Nephron progenitor cell (in vitro differentiated cells): ENCODE measurements around the gene RCN1.

Experiments used
- DNase-seq: peaks from one replicate; pipeline ENCODE4 v3.0.0; 2021
- H3K27ac Mint-ChIP-seq: 2 replicates; pipeline ENCODE4 v1.8.0; 2021; ENCODE audit warnings: mild to moderate bottlenecking, moderate library complexity, mixed read lengths
- H3K27me3 Mint-ChIP-seq: 2 replicates; pipeline ENCODE4 v1.8.0; 2021; ENCODE audit warnings: mild to moderate bottlenecking, low read depth, mixed read lengths; ENCODE audit not compliant: poor library complexity
- H3K36me3 Mint-ChIP-seq: 2 replicates; pipeline ENCODE4 v1.8.0; 2021; ENCODE audit warnings: low read depth, mixed read lengths
- H3K4me1 Mint-ChIP-seq: 2 replicates; pipeline ENCODE4 v1.8.0; 2021; ENCODE audit warnings: mixed read lengths
- H3K4me3 Mint-ChIP-seq: 2 replicates; pipeline ENCODE4 v1.8.0; 2021; ENCODE audit warnings: mild to moderate bottlenecking, moderate library complexity, mixed read lengths
- H3K9me3 Mint-ChIP-seq: 2 replicates; pipeline ENCODE4 v1.8.0; 2021; ENCODE audit warnings: mild to moderate bottlenecking, moderate library complexity, mixed read lengths
- CTCF ChIP-seq: fragments of 200-600 bp; sonication (generic); IDR thresholded peaks from 2 replicates; pipeline ENCODE4 v1.5.0; 2021; ENCODE audit warnings: antibody characterized with exemption

The RCN1 gene

GRCh38 chr11:32081129-32081641, 9.7 kb upstream of the RCN1 start:
- peak; percentile 6 for DNase-seq
- Mint-ChIP-seq H3K27me3 (peaks cover 34% of the 10 kb centered on the region), H3K4me3 (peak overlapping the region; percentile 12), H3K4me1 (peaks cover 50% of the 10 kb centered on the region), H3K27ac (peak overlapping the region; percentile 78), H3K9me3 (peaks cover 8% of the 10 kb centered on the region), H3K36me3 (peaks cover 8% of the 10 kb centered on the region)
- no peak for TF ChIP-seq CTCF

- H3K27ac Mint-ChIP-seq, result no peak overlapping the region
- TF ChIP-seq CTCF, result no peak
- peaks cover 50% of the 10 kb centered on the region for H3K4me1 Mint-ChIP-seq
- peaks cover 35% of the 10 kb centered on the region for H3K27me3 Mint-ChIP-seq
- peaks cover 8% of the 10 kb centered on the region for H3K36me3 Mint-ChIP-seq
- no peak overlapping the region for H3K4me3 Mint-ChIP-seq
- no peak for DNase-seq
- peaks cover 8% of the 10 kb centered on the region for H3K9me3 Mint-ChIP-seq
Observed at GRCh38 chr11:32081901-32082300, 9.0 kb upstream of the RCN1 start.

GRCh38 chr11:32082346-32082986, 8.4 kb upstream of the RCN1 start:
- Mint-ChIP-seq H3K36me3 (peaks cover 8% of the 10 kb centered on the region), H3K4me1 (peaks cover 50% of the 10 kb centered on the region), H3K9me3 (peaks cover 8% of the 10 kb centered on the region), H3K27me3 (peaks cover 30% of the 10 kb centered on the region), H3K4me3 (no peak overlapping the region), H3K27ac (no peak overlapping the region)
- TF ChIP-seq CTCF, result no peak
- no peak for DNase-seq

GRCh38 chr11:32087597-32087996, 3.3 kb upstream of the RCN1 start:
- Mint-ChIP-seq H3K36me3 (peaks cover under 1% of the 10 kb centered on the region), H3K4me1 (peaks cover 45% of the 10 kb centered on the region), H3K27me3 (peaks cover 19% of the 10 kb centered on the region), H3K9me3 (no peaks in the 10 kb centered on the region), H3K27ac (no peak overlapping the region), H3K4me3 (no peak overlapping the region)
- DNase-seq, result no peak
- TF ChIP-seq CTCF, result no peak

GRCh38 chr11:32088117-32088941, 2.5 kb upstream of the RCN1 start:
- no peaks in the 10 kb centered on the region for H3K9me3 Mint-ChIP-seq
- TF ChIP-seq CTCF, result no peak
- H3K4me1 Mint-ChIP-seq, result peaks cover 45% of the 10 kb centered on the region
- H3K27ac Mint-ChIP-seq, result no peak overlapping the region
- H3K27me3 Mint-ChIP-seq, result peaks cover 19% of the 10 kb centered on the region
- no peak for DNase-seq
- H3K36me3 Mint-ChIP-seq, result peaks cover 8% of the 10 kb centered on the region
- no peak overlapping the region for H3K4me3 Mint-ChIP-seq
